ENCODE measurements around the gene PRL. TPM values are rescaled to one million over a fixed set of nuclear protein-coding genes. Genes with fewer than 3 reads are reported as not detected.

PRL gene
- total and polyA plus RNA-seq, 2 of the 13 experiments (the other 11 are each of a cell fraction or from before 2014, with no cell fraction given), result not detected

GRCh38 chr6:22308939-22309338 is 12.1 kb upstream of the PRL start:
- H3K9ac ChIP-seq (ENCODE audit: insufficient read depth, low read depth, low read length), result no peak overlapping the region
- TF ChIP-seq STAT5B (CRISPR knock-in tag; IDR thresholded peaks at IDR 0.05) (no peak), MAFF (IDR thresholded peaks at IDR 0.05; ENCODE audit: low read depth, low read length) (peak; percentile 59; the same call in 1 of the 2 replicates), MAFK (conservative IDR thresholded peaks at IDR 0.05 in 1 of 2, IDR thresholded peaks at IDR 0.05 in 1 of 2; ENCODE audit: low read length in 2 of 2) (peak; percentile 53 to 73)
- FAIRE-seq (no peak), ATAC-seq (no peak), DNase-seq (ENCODE audit: low spot score) (no peak)
- no peaks in the 10 kb centered on the region for H3K27me3 ChIP-seq (ENCODE audit: control insufficient read depth in 1 of 2, insufficient read depth in 2 of 2, low read length in 2 of 2)
- peaks cover 81% of the 10 kb centered on the region for H3K9me3 ChIP-seq (ENCODE audit: low read length)
- in situ Hi-C loops (cut with HindIII; ENCODE audit: extremely low pct_ligation_motif_present, low pct_unique_long_range_greater_than_20kb), result no loop called here
- intact Hi-C loops (cut with micrococcal nuclease; ENCODE audit: unreplicated experiment), result no loop called here
- H3K4me3 ChIP-seq (replicated peaks in 1 of 3; ENCODE audit: insufficient read depth in 1 of 3, low read depth in 2 of 3, low read length in 3 of 3), result no peak overlapping the region
- ChIA-PET CTCF (ENCODE audit: low intra/inter-chr PET ratio, low total read pairs) (no interaction called here), POLR2A (no interaction called here)
- no peak overlapping the region for H3K27ac ChIP-seq (ENCODE audit: extremely low read length, insufficient read depth, low read length)
- H4K20me1 ChIP-seq (ENCODE audit: insufficient read depth, low read length), result no peaks in the 10 kb centered on the region
- H3K79me2 ChIP-seq (ENCODE audit: insufficient read depth, low read length), result no peaks in the 10 kb centered on the region
- no peaks in the 10 kb centered on the region for H3K36me3 ChIP-seq (replicated peaks in 1 of 2; ENCODE audit: control insufficient read depth in 1 of 2, insufficient read depth in 2 of 2, low read length in 2 of 2)
- BruUV-seq (replicated peaks), result no TSS peak
- 0% methylated on average over 2 of the region's 2 CpGs for WGBS (ENCODE audit: low lambda C conversion rate)
- H3K4me1 ChIP-seq (ENCODE audit: insufficient read depth, low read length), result no peaks in the 10 kb centered on the region
- H3K4me2 ChIP-seq (ENCODE audit: low read depth, low read length), result no peak overlapping the region
- H2AFZ ChIP-seq (ENCODE audit: low read length), result no peak overlapping the region

- WGBS (ENCODE audit: low lambda C conversion rate), result 2% methylated on average over 3 of the region's 3 CpGs
- no peak for DNase-seq (ENCODE audit: low spot score)
- Histone ChIP-seq H4K20me1 (ENCODE audit: insufficient read depth, low read length) (no peaks in the 10 kb centered on the region), H3K36me3 (replicated peaks in 1 of 2; ENCODE audit: control insufficient read depth in 1 of 2, insufficient read depth in 2 of 2, low read length in 2 of 2) (no peaks in the 10 kb centered on the region), H3K4me2 (ENCODE audit: low read depth, low read length) (no peak overlapping the region), H2AFZ (ENCODE audit: low read length) (no peak overlapping the region), H3K4me3 (replicated peaks in 1 of 3; ENCODE audit: insufficient read depth in 1 of 3, low read depth in 2 of 3, low read length in 3 of 3) (no peak overlapping the region), H3K9ac (ENCODE audit: insufficient read depth, low read depth, low read length) (no peak overlapping the region), H3K4me1 (ENCODE audit: insufficient read depth, low read length) (no peaks in the 10 kb centered on the region), H3K9me3 (ENCODE audit: low read length) (peaks cover 76% of the 10 kb centered on the region), H3K79me2 (ENCODE audit: insufficient read depth, low read length) (no peaks in the 10 kb centered on the region), H3K27me3 (ENCODE audit: control insufficient read depth in 1 of 2, insufficient read depth in 2 of 2, low read length in 2 of 2) (no peaks in the 10 kb centered on the region), H3K27ac (ENCODE audit: extremely low read length, insufficient read depth, low read length) (no peak overlapping the region)
- BruUV-seq (replicated peaks), result no TSS peak
- ChIA-PET CTCF (ENCODE audit: low intra/inter-chr PET ratio, low total read pairs) (no interaction called here), POLR2A (no interaction called here)
- in situ Hi-C loops (cut with HindIII; ENCODE audit: extremely low pct_ligation_motif_present, low pct_unique_long_range_greater_than_20kb) (no loop called here), intact Hi-C loops (cut with micrococcal nuclease; ENCODE audit: unreplicated experiment) (no loop called here)
- no peak for ATAC-seq
- no peak for FAIRE-seq
- TF ChIP-seq ARID4A (CRISPR knock-in tag; IDR thresholded peaks at IDR 0.05; ENCODE audit: borderline replicate concordance) (no peak), PBX2 (CRISPR knock-in tag; IDR thresholded peaks at IDR 0.05) (no peak), ZNF775 (CRISPR knock-in tag; IDR thresholded peaks at IDR 0.05; ENCODE audit: borderline replicate concordance) (no peak), ZNF672 (CRISPR knock-in tag; IDR thresholded peaks at IDR 0.05) (no peak), ARID3A (IDR thresholded peaks at IDR 0.05; ENCODE audit: low read depth, low read length) (no peak), ETV5 (CRISPR knock-in tag; IDR thresholded peaks at IDR 0.05; ENCODE audit: borderline replicate concordance) (no peak), ZNF260 (CRISPR knock-in tag; IDR thresholded peaks at IDR 0.05; ENCODE audit: borderline replicate concordance, low read depth) (no peak), PHF20 (CRISPR knock-in tag; IDR thresholded peaks at IDR 0.05) (no peak)
Measured at GRCh38 chr6:22306741-22307466, 10.1 kb upstream of the PRL start.

Data from HepG2 (cell line).